Sigmoid colon (tissue), 7 donors: Measurements from ENCODE around the gene KREMEN1. TPM values are rescaled to one million over a fixed set of nuclear protein-coding genes. Genes with fewer than 3 reads are reported as not detected.

ENCODE experiments used
- DNase-seq: peaks from one replicate; pipeline ENCODE4 v3.0.0-alpha.2; 2019
- H3K27ac ChIP-seq, 4 donors: fragments of 200-600 bp; sonication (generic); one replicate each; pipeline ENCODE4 v1.5.1; 2016 to 2019; ENCODE audit warnings: mild to moderate bottlenecking in 1 of 4
- H3K27me3 ChIP-seq, 3 donors: fragments of 200-600 bp; sonication (generic); one replicate each; pipeline ENCODE4 v1.5.1; 2019; ENCODE audit warnings: mild to moderate bottlenecking in 1 of 3
- H3K36me3 ChIP-seq, 4 donors: fragments of 200-600 bp; sonication (generic); one replicate each; pipeline ENCODE4 v1.5.1; 2016 to 2019
- H3K4me1 ChIP-seq, 4 donors: fragments of 200-600 bp; sonication (generic); one replicate each; pipeline ENCODE4 v1.5.1; 2017 to 2019
- H3K4me3 ChIP-seq, 4 donors: fragments of 200-600 bp; sonication (generic); one replicate each; pipeline ENCODE4 v1.5.1; 2017 to 2019; ENCODE audit warnings: mild to moderate bottlenecking in 2 of 4, moderate library complexity in 1 of 4
- H3K9me3 ChIP-seq, 4 donors: fragments of 200-600 bp in 3 of 4; sonication (generic) in 3 of 4; one replicate each; pipeline versions ENCODE4 v1.5.1 to v1.6.1; 2013 to 2019
- EP300 ChIP-seq, 4 donors: sonication (generic); formaldehyde crosslinking; IDR thresholded peaks; one replicate each; pipeline ENCODE4 v1.6.1; 2017; ENCODE audit warnings: antibody characterized with exemption in 4 of 4
- POLR2A ChIP-seq, 2 donors: fragments of 450-650 bp; IDR thresholded peaks; one replicate each; pipeline ENCODE4 v1.6.1; 2016; ENCODE audit warnings: antibody characterized with exemption in 2 of 2, mild to moderate bottlenecking in 2 of 2, moderate library complexity in 2 of 2
- POLR2AphosphoS5 ChIP-seq, 4 donors: sonication (generic); formaldehyde crosslinking; IDR thresholded peaks; one replicate each; pipeline ENCODE4 v1.6.1; 2017; ENCODE audit warnings: antibody characterized with exemption in 4 of 4
- WGBS, 2 donors: extraction: QIAGEN DNeasy Blood & Tissue Kit; methylation state at CpG; one replicate each; pipeline ENCODE4 v1.1.7; 2013; 5-methylcytosine and 5-hydroxymethylcytosine counted together
- intact Hi-C: fragments of 100-400 bp; cut with DNase I; formaldehyde crosslinking; loops from one replicate; pipeline ENCODE4 v1.15.1; 2023
- polyA plus RNA-seq, 3 donors: library from polyadenylated mRNA; stranded (reverse); fragments of 200-250 nt; gene quantifications; one replicate each; pipeline ENCODE4 v1.2.3, GENCODE V29; 2013
- total RNA-seq, 4 donors: library from RNA; depleted of rRNA; stranded (reverse); fragments of >200 nt; gene quantifications; one replicate each; pipeline ENCODE4 v1.1.0, GENCODE V29; 2016
- TF ChIP-seq, protein P1 (sequence below), 4 experiments: fragments of 450-650 bp in 3 of 4; fragments of 200-600 bp in 1 of 4; IDR thresholded peaks; one replicate each; pipeline ENCODE4 v1.5.1; 2016 to 2019; ENCODE audit warnings: antibody characterized with exemption in 4 of 4, mild to moderate bottlenecking in 3 of 4, moderate library complexity in 2 of 4
- donor health status: healthy with polysubstance abuse.
- donor health status: Bipolar disorder and iron deficiency.
- donor health status: healthy.

The KREMEN1 gene
- total and polyA plus RNA-seq, 7 donors, result 4.2 to 13.2 (median 6.7) TPM

- H3K36me3 ChIP-seq, result no peaks in the 10 kb centered on the region
- no peak overlapping the region for H3K4me3 ChIP-seq
- intact Hi-C loops, result no loop called here
- TF ChIP-seq, protein P1, sequence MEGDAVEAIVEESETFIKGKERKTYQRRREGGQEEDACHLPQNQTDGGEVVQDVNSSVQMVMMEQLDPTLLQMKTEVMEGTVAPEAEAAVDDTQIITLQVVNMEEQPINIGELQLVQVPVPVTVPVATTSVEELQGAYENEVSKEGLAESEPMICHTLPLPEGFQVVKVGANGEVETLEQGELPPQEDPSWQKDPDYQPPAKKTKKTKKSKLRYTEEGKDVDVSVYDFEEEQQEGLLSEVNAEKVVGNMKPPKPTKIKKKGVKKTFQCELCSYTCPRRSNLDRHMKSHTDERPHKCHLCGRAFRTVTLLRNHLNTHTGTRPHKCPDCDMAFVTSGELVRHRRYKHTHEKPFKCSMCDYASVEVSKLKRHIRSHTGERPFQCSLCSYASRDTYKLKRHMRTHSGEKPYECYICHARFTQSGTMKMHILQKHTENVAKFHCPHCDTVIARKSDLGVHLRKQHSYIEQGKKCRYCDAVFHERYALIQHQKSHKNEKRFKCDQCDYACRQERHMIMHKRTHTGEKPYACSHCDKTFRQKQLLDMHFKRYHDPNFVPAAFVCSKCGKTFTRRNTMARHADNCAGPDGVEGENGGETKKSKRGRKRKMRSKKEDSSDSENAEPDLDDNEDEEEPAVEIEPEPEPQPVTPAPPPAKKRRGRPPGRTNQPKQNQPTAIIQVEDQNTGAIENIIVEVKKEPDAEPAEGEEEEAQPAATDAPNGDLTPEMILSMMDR (IDR thresholded peaks at IDR 0.05), result no peak
- TF ChIP-seq POLR2A (IDR thresholded peaks at IDR 0.05) (no peak), POLR2AphosphoS5 (IDR thresholded peaks at IDR 0.05) (no peak), EP300 (IDR thresholded peaks at IDR 0.05) (no peak)
- H3K9me3 ChIP-seq, result no peaks in the 10 kb centered on the region
- H3K27me3 ChIP-seq, result no peaks in the 10 kb centered on the region
- no peak for DNase-seq
- 85 to 93% methylated on average over 9 of the region's 9 CpGs for WGBS, 2 donors
- H3K4me1 ChIP-seq, result peaks cover 0 to 4% (median 0%) of the 10 kb centered on the region in 4 donors
- H3K27ac ChIP-seq, result no peak overlapping the region
Observed at GRCh38 chr22:29213493-29213892, 140.7 kb downstream of the KREMEN1 start.

DNA sequence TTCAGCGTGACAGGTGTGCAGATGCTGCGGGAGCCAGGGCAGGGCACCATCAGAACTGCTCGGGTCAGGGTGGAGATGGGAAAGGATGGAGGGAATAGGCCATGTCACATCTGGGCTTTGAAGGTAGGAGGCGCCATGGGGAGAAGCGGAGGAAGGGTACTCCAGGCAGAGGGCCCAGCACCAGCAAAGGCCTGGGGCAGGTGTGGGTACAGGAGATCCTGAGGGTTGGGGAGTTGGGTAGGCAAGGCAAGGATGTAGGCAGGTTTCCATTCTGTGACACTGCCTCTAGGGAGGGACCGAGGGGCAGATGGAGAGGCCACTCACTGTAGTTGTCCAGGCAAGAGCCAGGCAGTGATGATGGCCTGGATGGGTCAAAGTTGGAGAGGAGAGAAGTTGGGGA is 141.4 kb downstream of the KREMEN1 start:
- WGBS, 2 donors, result 91 to 96% methylated on average over 6 of the region's 6 CpGs
- no peaks in the 10 kb centered on the region for H3K36me3 ChIP-seq
- H3K9me3 ChIP-seq, result no peaks in the 10 kb centered on the region
- H3K4me3 ChIP-seq, result no peak overlapping the region
- peak; percentile 21 for DNase-seq
- peaks cover 0 to 4% (median 0%) of the 10 kb centered on the region in 4 donors for H3K4me1 ChIP-seq
- no peaks in the 10 kb centered on the region for H3K27me3 ChIP-seq
- intact Hi-C loops, result no loop called here
- no peak for TF ChIP-seq EP300 (IDR thresholded peaks at IDR 0.05)
- TF ChIP-seq, protein P1 (IDR thresholded peaks at IDR 0.05), result no peak
- TF ChIP-seq POLR2A (IDR thresholded peaks at IDR 0.05), result no peak
- TF ChIP-seq POLR2AphosphoS5 (IDR thresholded peaks at IDR 0.05), result no peak
- H3K27ac ChIP-seq, result no peak overlapping the region

DNA sequence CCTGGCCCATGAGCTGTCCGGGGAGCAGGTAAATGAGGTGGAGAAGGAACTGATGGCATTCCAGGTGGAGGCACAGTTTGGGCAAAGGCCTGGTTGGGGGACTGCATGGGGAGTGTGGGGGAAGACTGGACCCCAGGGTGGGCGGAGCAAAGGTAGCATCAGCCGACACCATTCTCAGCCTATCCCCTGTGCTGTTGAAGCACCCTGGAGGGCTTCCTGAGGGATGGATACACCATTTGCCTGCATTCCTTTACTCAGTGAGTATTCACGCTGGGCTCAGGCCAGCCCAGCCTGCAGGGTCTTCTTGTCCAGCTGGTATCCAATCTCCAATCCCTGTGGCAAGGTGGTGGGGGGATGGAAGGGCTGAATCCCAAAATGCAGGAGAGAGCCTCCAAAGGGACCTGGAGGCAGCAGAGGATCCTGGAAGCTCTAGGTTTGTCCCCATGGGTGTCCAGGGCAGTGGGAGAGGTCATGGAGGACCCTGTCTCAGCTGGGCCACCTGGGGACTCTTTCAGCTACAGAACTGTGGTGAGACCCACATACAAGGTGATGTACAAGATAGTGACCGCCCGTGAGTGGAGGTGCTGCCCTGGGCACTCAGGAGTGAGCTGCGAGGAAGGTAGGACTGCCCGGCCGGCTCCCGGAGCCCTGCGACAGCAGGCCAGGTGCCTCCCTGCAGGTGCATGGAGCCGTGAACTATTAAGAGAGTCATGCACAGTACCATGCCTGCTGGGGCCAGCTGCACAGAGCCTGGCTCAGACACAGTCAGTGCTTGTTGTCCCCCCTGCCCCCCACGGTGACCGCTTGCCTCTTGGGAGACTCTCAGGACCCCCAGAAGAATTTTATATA is 142.4 kb downstream of the KREMEN1 start:
- Histone ChIP-seq H3K27ac (no peak overlapping the region), H3K36me3 (no peaks in the 10 kb centered on the region), H3K27me3 (no peaks in the 10 kb centered on the region), H3K4me3 (no peak overlapping the region), H3K4me1 (peaks cover 0 to 4% (median 0%) of the 10 kb centered on the region in 4 donors), H3K9me3 (no peaks in the 10 kb centered on the region)
- DNase-seq, result peak; percentile 52
- TF ChIP-seq, protein P1 (IDR thresholded peaks at IDR 0.05), result no peak
- no peak for TF ChIP-seq EP300 (IDR thresholded peaks at IDR 0.05)
- TF ChIP-seq POLR2AphosphoS5 (IDR thresholded peaks at IDR 0.05), result no peak
- no peak for TF ChIP-seq POLR2A (IDR thresholded peaks at IDR 0.05)
- intact Hi-C loops, result no loop called here
- 89 to 90% methylated on average over 14 of the region's 14 CpGs for WGBS, 2 donors

GRCh38 chr22:29216011-29216872 is 143.4 kb downstream of the KREMEN1 start:
- 84 to 85% methylated on average over 14 of the region's 14 CpGs for WGBS, 2 donors
- H3K27me3 ChIP-seq, result no peaks in the 10 kb centered on the region
- no peak overlapping the region for H3K27ac ChIP-seq
- no peak for TF ChIP-seq POLR2A (IDR thresholded peaks at IDR 0.05)
- TF ChIP-seq POLR2AphosphoS5 (IDR thresholded peaks at IDR 0.05), result no peak
- TF ChIP-seq, protein P1 (IDR thresholded peaks at IDR 0.05), result no peak
- no peak for TF ChIP-seq EP300 (IDR thresholded peaks at IDR 0.05)
- no peaks in the 10 kb centered on the region for H3K9me3 ChIP-seq
- intact Hi-C loops, result no loop called here
- no peaks in the 10 kb centered on the region for H3K36me3 ChIP-seq
- H3K4me3 ChIP-seq, result no peak overlapping the region
- DNase-seq, result peak; percentile 47
- peaks cover 0 to 4% (median 0%) of the 10 kb centered on the region in 4 donors for H3K4me1 ChIP-seq
